Subcutaneous adipose tissue (tissue), 4 donors: ENCODE data around the gene HLA-G. TPM values are rescaled to one million over a fixed set of nuclear protein-coding genes. Genes with fewer than 3 reads are reported as not detected.

ENCODE experiments used
- CTCF ChIP-seq: fragments of 450-650 bp; IDR thresholded peaks from one replicate; pipeline ENCODE4 v1.5.1; 2016; ENCODE audit warnings: low read depth, mild to moderate bottlenecking, control low read depth, antibody characterized with exemption, moderate library complexity
- total RNA-seq, 4 donors: library from RNA; depleted of rRNA; stranded (reverse); fragments of >200 nt; gene quantifications; one replicate each; pipeline ENCODE4 v1.1.0, GENCODE V29; 2016

Gene HLA-G
- total RNA-seq, 4 donors from 2014 or later, result not detected

- no peak for TF ChIP-seq CTCF
Measured at GRCh38 chr6:29793796-29794195, 33.8 kb upstream of the HLA-G start.

GRCh38 chr6:29796026-29796425 is 31.6 kb upstream of the HLA-G start:
- TF ChIP-seq CTCF, result no peak

DNA sequence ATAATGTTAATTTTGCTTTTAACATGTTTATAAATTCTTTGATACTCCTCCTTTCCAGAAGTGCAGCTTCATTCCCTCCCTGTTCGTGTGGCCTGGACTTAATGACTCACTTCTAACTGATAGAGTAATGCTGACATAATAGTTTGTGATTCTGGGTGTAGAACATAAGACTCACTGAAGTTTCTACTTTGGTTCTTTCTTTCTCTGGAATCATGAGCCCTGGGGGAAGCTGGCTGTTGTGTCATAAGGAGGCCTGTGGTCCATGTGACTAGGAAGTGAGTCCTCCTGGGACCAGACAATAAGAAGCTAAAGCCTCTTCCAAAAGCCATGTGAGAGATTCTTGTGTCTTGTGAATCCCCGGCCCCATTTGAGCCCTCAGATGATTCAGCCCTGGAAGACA is 30.5 kb upstream of the HLA-G start:
- no peak for TF ChIP-seq CTCF

GRCh38 chr6:29797966-29798365 is 29.7 kb upstream of the HLA-G start:
- no peak for TF ChIP-seq CTCF

DNA sequence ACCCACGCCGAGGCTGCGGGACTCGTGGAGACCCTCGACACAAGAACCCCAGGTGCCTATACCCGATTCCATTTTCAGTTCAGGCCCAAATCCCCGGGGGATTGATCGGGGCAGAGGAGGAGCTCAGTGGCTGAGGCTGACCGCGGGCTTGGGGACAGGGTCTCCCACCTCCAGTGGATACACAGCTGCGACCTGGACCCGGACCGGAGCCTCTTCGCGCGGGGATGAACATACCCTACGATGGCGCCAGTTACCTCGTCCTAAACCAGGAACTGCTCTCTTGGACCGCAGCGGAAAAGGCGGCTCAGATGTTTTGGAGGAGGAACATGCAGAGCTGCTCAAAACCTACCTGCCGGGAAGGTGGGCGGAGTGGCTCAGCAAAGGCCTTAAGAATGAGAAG is 27.4 kb upstream of the HLA-G start:
- TF ChIP-seq CTCF, result no peak

DNA sequence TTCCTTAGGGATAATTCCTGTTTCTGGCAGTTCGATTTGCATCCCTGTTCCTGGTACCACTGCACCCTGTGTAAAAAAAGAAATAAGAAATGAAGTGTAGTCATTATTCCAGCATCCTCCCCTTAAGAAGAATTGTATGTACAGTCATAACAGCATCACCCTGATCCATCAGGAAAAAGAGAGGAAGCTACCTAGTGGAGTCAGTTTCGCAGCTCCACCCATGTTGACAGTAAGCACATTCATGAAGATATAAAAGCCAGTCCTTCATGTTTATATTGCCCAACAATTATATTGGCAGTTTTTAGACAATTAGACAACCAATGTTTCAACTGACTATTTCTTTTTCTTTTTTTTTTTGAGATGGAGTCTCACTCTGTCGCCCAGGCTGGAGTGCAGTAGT is 21.2 kb upstream of the HLA-G start:
- TF ChIP-seq CTCF, result no peak

- TF ChIP-seq CTCF, result no peak
Measured at GRCh38 chr6:29809249-29809648, 18.4 kb upstream of the HLA-G start.

- TF ChIP-seq CTCF, result no peak
Measured at GRCh38 chr6:29810371-29810770, 17.3 kb upstream of the HLA-G start.
